ENCODE data around the gene RHBG.

Gene RHBG

GRCh38 chr1:156386949-156387869, 18.2 kb downstream of the RHBG start:
- no peak for DNase-seq (ENCODE audit: low spot score)
- H3K27ac ChIP-seq: no peak overlapping the region
- no peak for TF ChIP-seq CTCF (IDR thresholded peaks at IDR 0.05)
- no peak overlapping the region for H3K4me3 ChIP-seq

GRCh38 chr1:156387870-156388173, 18.8 kb downstream of the RHBG start:
- DNase-seq (ENCODE audit: low spot score): no peak
- peak overlapping the region; percentile 53 for H3K4me3 ChIP-seq
- TF ChIP-seq CTCF (IDR thresholded peaks at IDR 0.05): no peak
- H3K27ac ChIP-seq: no peak overlapping the region

- TF ChIP-seq CTCF (IDR thresholded peaks at IDR 0.05): no peak
- no peak for DNase-seq (ENCODE audit: low spot score)
- Histone ChIP-seq H3K4me3 (peak overlapping the region; percentile 53), H3K27ac (no peak overlapping the region)
Measured at GRCh38 chr1:156388174-156389137, 19.4 kb downstream of the RHBG start.

GRCh38 chr1:156389311-156389710, 20.3 kb downstream of the RHBG start:
- no peak overlapping the region for H3K27ac ChIP-seq
- no peak for DNase-seq (ENCODE audit: low spot score)
- TF ChIP-seq CTCF (IDR thresholded peaks at IDR 0.05): no peak
- H3K4me3 ChIP-seq: no peak overlapping the region

GRCh38 chr1:156390469-156391365, 21.7 kb downstream of the RHBG start:
- DNase-seq (ENCODE audit: low spot score): no peak
- Histone ChIP-seq H3K27ac (no peak overlapping the region), H3K4me3 (no peak overlapping the region)
- no peak for TF ChIP-seq CTCF (IDR thresholded peaks at IDR 0.05)

- TF ChIP-seq CTCF (IDR thresholded peaks at IDR 0.05): no peak
Measured at GRCh38 chr1:156391366-156391677, 22.3 kb downstream of the RHBG start.

More at GRCh38 chr1:156391366-156391677, 22.3 kb downstream of the RHBG start:
- DNase-seq (ENCODE audit: low spot score): no peak
- no peak overlapping the region for H3K27ac ChIP-seq
- H3K4me3 ChIP-seq: no peak overlapping the region

All from coronary artery (tissue), 2 donors.